Transverse colon (tissue), 4 donors: ENCODE measurements around the gene BBX.

Experiments used
- EP300 ChIP-seq: sonication (generic); formaldehyde crosslinking; IDR thresholded peaks from one replicate; pipeline ENCODE4 v1.6.1; 2017; ENCODE audit warnings: antibody characterized with exemption, low read depth
- POLR2A ChIP-seq: fragments of 450-650 bp; IDR thresholded peaks from one replicate; pipeline ENCODE4 v1.6.1; 2016; ENCODE audit warnings: antibody characterized with exemption, mild to moderate bottlenecking, moderate library complexity
- POLR2AphosphoS5 ChIP-seq, 3 donors: sonication (generic); formaldehyde crosslinking; IDR thresholded peaks; one replicate each; pipeline ENCODE4 v1.6.1; 2016; ENCODE audit warnings: antibody characterized with exemption in 3 of 3
- TF ChIP-seq, protein P1 (sequence below), 5 experiments: fragments of 200-600 bp in 3 of 5; fragments of 450-650 bp in 2 of 5; sonication (generic) in 3 of 5; IDR thresholded peaks; 1 replicate in 2 of 5; 2 replicates in 3 of 5; pipeline ENCODE4 v1.5.1; 2016 to 2017; ENCODE audit warnings: antibody characterized with exemption in 5 of 5, inconsistent platforms in 3 of 5, mild to moderate bottlenecking in 2 of 5, moderate library complexity in 1 of 5

DNA sequence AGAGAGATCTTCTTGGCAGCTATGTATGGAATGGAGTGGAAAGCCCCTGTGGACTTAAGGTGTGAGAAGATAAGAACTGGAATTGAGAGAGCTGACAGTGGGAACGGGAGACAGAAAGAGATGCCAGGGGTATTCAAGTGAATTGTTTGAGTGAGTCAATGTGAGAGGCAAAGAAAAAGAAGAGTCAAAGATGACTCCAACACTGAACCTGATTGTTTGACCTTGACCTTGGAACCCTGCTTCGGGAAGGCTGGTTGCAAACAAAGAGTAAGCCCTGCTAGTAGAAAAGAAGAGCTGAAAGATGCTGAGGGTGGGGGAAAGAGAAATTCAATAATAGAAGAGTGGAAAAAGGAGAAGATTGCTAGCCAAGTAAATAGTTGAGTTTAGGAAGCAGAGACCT is 238.6 kb downstream of the BBX start:
- no peak for TF ChIP-seq EP300
- TF ChIP-seq POLR2AphosphoS5 (IDR thresholded peaks at IDR 0.05), result no peak
- TF ChIP-seq, protein P1, sequence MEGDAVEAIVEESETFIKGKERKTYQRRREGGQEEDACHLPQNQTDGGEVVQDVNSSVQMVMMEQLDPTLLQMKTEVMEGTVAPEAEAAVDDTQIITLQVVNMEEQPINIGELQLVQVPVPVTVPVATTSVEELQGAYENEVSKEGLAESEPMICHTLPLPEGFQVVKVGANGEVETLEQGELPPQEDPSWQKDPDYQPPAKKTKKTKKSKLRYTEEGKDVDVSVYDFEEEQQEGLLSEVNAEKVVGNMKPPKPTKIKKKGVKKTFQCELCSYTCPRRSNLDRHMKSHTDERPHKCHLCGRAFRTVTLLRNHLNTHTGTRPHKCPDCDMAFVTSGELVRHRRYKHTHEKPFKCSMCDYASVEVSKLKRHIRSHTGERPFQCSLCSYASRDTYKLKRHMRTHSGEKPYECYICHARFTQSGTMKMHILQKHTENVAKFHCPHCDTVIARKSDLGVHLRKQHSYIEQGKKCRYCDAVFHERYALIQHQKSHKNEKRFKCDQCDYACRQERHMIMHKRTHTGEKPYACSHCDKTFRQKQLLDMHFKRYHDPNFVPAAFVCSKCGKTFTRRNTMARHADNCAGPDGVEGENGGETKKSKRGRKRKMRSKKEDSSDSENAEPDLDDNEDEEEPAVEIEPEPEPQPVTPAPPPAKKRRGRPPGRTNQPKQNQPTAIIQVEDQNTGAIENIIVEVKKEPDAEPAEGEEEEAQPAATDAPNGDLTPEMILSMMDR (IDR thresholded peaks at IDR 0.05), result no peak
- no peak for TF ChIP-seq POLR2A
